Sigmoid colon (tissue), 7 donors: ENCODE data around the gene SLC22A13. TPM values are rescaled to one million over a fixed set of nuclear protein-coding genes. Genes with fewer than 3 reads are reported as not detected.
"Not testable (repeated sequence)": the region's sequence is repeated elsewhere in the genome, so short reads cannot be mapped to it uniquely, and the experiment has no call there.

ENCODE experiments used
- DNase-seq: peaks from one replicate; pipeline ENCODE4 v3.0.0-alpha.2; 2019
- H3K27ac ChIP-seq, 4 donors: fragments of 200-600 bp; sonication (generic); one replicate each; pipeline ENCODE4 v1.5.1; 2016 to 2019; ENCODE audit warnings: mild to moderate bottlenecking in 1 of 4
- H3K27me3 ChIP-seq, 3 donors: fragments of 200-600 bp; sonication (generic); one replicate each; pipeline ENCODE4 v1.5.1; 2019; ENCODE audit warnings: mild to moderate bottlenecking in 1 of 3
- H3K36me3 ChIP-seq, 4 donors: fragments of 200-600 bp; sonication (generic); one replicate each; pipeline ENCODE4 v1.5.1; 2016 to 2019
- H3K4me1 ChIP-seq, 4 donors: fragments of 200-600 bp; sonication (generic); one replicate each; pipeline ENCODE4 v1.5.1; 2017 to 2019
- H3K4me3 ChIP-seq, 4 donors: fragments of 200-600 bp; sonication (generic); one replicate each; pipeline ENCODE4 v1.5.1; 2017 to 2019; ENCODE audit warnings: mild to moderate bottlenecking in 2 of 4, moderate library complexity in 1 of 4
- H3K9me3 ChIP-seq, 4 donors: fragments of 200-600 bp in 3 of 4; sonication (generic) in 3 of 4; one replicate each; pipeline versions ENCODE4 v1.5.1 to v1.6.1; 2013 to 2019
- EP300 ChIP-seq, 4 donors: sonication (generic); formaldehyde crosslinking; IDR thresholded peaks; one replicate each; pipeline ENCODE4 v1.6.1; 2017; ENCODE audit warnings: antibody characterized with exemption in 4 of 4
- POLR2A ChIP-seq, 2 donors: fragments of 450-650 bp; IDR thresholded peaks; one replicate each; pipeline ENCODE4 v1.6.1; 2016; ENCODE audit warnings: antibody characterized with exemption in 2 of 2, mild to moderate bottlenecking in 2 of 2, moderate library complexity in 2 of 2
- POLR2AphosphoS5 ChIP-seq, 4 donors: sonication (generic); formaldehyde crosslinking; IDR thresholded peaks; one replicate each; pipeline ENCODE4 v1.6.1; 2017; ENCODE audit warnings: antibody characterized with exemption in 4 of 4
- WGBS, 2 donors: extraction: QIAGEN DNeasy Blood & Tissue Kit; methylation state at CpG; one replicate each; pipeline ENCODE4 v1.1.7; 2013; 5-methylcytosine and 5-hydroxymethylcytosine counted together
- intact Hi-C: fragments of 100-400 bp; cut with DNase I; formaldehyde crosslinking; loops from one replicate; pipeline ENCODE4 v1.15.1; 2023
- polyA plus RNA-seq, 3 donors: library from polyadenylated mRNA; stranded (reverse); fragments of 200-250 nt; gene quantifications; one replicate each; pipeline ENCODE4 v1.2.3, GENCODE V29; 2013
- total RNA-seq, 4 donors: library from RNA; depleted of rRNA; stranded (reverse); fragments of >200 nt; gene quantifications; one replicate each; pipeline ENCODE4 v1.1.0, GENCODE V29; 2016
- TF ChIP-seq, protein P1 (sequence below), 4 experiments: fragments of 450-650 bp in 3 of 4; fragments of 200-600 bp in 1 of 4; IDR thresholded peaks; one replicate each; pipeline ENCODE4 v1.5.1; 2016 to 2019; ENCODE audit warnings: antibody characterized with exemption in 4 of 4, mild to moderate bottlenecking in 3 of 4, moderate library complexity in 2 of 4
- donor health status: healthy with polysubstance abuse.
- donor health status: Bipolar disorder and iron deficiency.
- donor health status: healthy.

SLC22A13 gene
- total and polyA plus RNA-seq, 7 donors, result 0.17 to 2.1 TPM; not detected in 5

DNA sequence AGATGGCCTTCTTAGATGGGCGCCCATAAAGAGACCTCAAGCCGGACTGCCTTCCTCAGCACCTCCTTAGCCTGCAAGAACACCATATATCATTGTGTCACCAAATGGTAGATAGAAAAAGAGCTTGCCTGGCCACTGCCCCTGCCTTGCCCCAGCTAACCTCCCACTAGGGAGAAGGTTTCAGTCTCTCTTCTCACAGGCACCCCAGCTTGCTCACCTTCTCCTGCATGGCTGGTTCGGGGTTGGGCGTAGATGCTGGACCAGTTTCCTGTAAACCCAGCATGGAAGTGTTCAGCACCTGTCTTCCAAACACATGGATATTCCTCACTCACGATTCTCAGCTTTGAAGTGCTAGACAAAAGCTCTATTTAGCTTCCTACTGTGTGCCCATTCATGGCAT, 13.2 kb downstream of the SLC22A13 start:
- H3K27ac ChIP-seq, result no peak overlapping the region
- H3K36me3 ChIP-seq, result no peaks in the 10 kb centered on the region
- TF ChIP-seq EP300 (IDR thresholded peaks at IDR 0.05), result no peak
- no peak for TF ChIP-seq POLR2A (IDR thresholded peaks at IDR 0.05)
- TF ChIP-seq POLR2AphosphoS5 (IDR thresholded peaks at IDR 0.05), result no peak
- TF ChIP-seq, protein P1, sequence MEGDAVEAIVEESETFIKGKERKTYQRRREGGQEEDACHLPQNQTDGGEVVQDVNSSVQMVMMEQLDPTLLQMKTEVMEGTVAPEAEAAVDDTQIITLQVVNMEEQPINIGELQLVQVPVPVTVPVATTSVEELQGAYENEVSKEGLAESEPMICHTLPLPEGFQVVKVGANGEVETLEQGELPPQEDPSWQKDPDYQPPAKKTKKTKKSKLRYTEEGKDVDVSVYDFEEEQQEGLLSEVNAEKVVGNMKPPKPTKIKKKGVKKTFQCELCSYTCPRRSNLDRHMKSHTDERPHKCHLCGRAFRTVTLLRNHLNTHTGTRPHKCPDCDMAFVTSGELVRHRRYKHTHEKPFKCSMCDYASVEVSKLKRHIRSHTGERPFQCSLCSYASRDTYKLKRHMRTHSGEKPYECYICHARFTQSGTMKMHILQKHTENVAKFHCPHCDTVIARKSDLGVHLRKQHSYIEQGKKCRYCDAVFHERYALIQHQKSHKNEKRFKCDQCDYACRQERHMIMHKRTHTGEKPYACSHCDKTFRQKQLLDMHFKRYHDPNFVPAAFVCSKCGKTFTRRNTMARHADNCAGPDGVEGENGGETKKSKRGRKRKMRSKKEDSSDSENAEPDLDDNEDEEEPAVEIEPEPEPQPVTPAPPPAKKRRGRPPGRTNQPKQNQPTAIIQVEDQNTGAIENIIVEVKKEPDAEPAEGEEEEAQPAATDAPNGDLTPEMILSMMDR (IDR thresholded peaks at IDR 0.05), result no peak
- H3K9me3 ChIP-seq, result no peaks in the 10 kb centered on the region
- intact Hi-C loops, result no loop called here
- no peaks in the 10 kb centered on the region for H3K27me3 ChIP-seq
- H3K4me3 ChIP-seq, result no peak overlapping the region
- DNase-seq, result no peak
- WGBS, 2 donors, result 90 to 93% methylated on average over 5 of the region's 5 CpGs
- H3K4me1 ChIP-seq, result no peaks in the 10 kb centered on the region

DNA sequence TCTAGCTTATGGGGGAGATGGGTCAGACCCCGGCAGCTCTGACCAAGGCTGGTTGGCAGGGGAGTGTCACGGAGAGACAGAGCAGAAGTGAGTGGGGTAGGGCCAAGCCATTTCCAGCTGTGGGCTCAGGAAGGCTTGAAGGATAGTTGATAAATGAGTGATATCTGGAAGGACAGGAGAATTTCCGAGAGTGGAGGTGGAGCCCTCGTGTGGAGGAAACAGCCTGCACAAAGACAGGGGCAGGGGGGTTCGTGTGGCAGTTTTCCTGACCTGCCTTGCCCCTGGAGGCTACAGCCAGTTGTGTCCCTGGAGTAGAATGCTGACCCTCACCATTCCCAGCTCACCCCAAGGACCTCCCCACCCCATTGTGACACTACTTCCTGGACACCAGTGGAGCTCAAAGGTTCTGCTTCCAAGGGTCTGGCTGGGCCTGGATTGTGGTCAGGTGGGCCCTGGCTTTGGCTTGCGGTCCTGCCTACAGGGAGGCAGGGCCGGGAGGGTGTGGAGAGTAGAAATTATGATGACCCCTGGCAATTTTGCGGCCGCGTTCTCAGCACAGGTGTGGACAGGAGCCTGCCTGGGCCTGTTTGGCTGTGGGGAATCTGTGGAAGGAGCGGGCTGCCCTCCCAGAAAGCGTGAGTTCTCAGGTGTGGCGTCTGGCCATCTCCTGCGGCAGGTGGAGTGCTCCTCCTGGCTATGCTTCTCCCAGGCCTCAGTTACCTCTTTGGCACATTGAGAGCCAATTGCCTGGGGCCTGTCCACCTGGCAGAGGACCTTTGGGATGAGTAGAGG, 16.5 kb downstream of the SLC22A13 start, which contains the start of gene SLC22A14:
TSS of gene SLC22A14 (plus strand) at position 400 of the 792 bp plus-strand sequence. CDS start 23,733 bp downstream, outside the sequence.
- 92 to 94% methylated on average over 14 of the region's 14 CpGs for WGBS, 2 donors
- no peak for DNase-seq
- no peaks in the 10 kb centered on the region for H3K36me3 ChIP-seq
- TF ChIP-seq EP300 (IDR thresholded peaks at IDR 0.05) (no peak), POLR2AphosphoS5 (IDR thresholded peaks at IDR 0.05) (no peak), POLR2A (IDR thresholded peaks at IDR 0.05) (no peak)
- TF ChIP-seq, protein P1 (IDR thresholded peaks at IDR 0.05), result no peak
- no peak within 1 kb of the TSS for H3K4me3 ChIP-seq
- no peaks in the 10 kb centered on the region for H3K27me3 ChIP-seq
- H3K27ac ChIP-seq, result no peak within 1 kb of the TSS
- H3K9me3 ChIP-seq, result no peaks in the 10 kb centered on the region
- no peaks in the 10 kb centered on the region for H3K4me1 ChIP-seq
- intact Hi-C loops, result no loop called here

DNA sequence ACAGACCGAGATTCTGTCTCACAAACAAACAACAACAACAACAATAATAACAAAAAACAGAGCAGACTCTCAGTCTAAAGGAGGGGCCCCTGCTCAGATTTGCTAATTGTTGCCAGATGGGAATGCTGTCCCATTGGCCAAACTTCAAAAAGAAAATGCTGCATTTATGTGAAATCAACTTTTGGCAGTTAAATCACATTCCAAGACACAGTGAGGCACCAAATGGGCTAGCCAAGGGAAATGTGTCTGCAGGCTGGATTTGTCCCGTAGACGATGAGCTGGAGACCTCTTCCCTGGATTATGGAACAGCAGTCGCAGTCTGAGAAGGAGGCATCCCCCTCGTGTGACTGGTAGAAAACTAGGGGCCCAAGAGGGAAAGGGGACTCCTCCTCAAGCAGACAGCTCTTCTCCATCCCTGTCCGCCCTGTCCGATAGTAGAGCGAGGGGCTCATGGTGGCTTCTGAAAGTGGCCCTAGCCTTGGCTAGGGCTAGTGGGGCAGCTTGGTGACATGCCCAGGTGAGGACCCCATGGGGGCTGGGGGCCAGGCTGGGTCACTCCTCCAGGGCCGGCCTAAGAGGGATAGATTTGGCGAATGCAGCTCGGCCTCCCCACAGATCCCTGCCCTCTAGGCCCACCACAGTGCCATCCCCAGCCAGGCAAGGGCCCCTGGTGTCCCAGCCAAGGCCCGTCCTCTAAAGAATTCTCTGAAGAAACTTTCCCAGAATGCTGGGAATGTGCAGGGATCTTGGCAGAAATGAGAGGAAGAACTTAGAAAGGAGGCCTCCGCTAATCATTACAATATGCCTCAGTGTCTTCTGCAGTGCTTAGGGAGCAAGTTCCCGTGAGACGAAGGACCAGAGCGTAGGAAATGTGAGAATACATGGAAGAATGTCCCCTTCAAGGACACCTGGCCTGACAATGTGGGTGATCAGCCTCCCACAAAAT, 18.5 kb downstream of the SLC22A13 start:
- intact Hi-C loops, result no loop called here
- 91 to 93% methylated on average over 16 of the region's 16 CpGs for WGBS, 2 donors
- Histone ChIP-seq H3K27me3 (no peaks in the 10 kb centered on the region), H3K4me3 (no peak overlapping the region), H3K9me3 (no peaks in the 10 kb centered on the region), H3K4me1 (no peaks in the 10 kb centered on the region), H3K27ac (no peak overlapping the region), H3K36me3 (no peaks in the 10 kb centered on the region)
- DNase-seq, result no peak
- TF ChIP-seq, protein P1 (IDR thresholded peaks at IDR 0.05), result no peak
- TF ChIP-seq EP300 (IDR thresholded peaks at IDR 0.05), result no peak
- no peak for TF ChIP-seq POLR2A (IDR thresholded peaks at IDR 0.05)
- no peak for TF ChIP-seq POLR2AphosphoS5 (IDR thresholded peaks at IDR 0.05)

DNA sequence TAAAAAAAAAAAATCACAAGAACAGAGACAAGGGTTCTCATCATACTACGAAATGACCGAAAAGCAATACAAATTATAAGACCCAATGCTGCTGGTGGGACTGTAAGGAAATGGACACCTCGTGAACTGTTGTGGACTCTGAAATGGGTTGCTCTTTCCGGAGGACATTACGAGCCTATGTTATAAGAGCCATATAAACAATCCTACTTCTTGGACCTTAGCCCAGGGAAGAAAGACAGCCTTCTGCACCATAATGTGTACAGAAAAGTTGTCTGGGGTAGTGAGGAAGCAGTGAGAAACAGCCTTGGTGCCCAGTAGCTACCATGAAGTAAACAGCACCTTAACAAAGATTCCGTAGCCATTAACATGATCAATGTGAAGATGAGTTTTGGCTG, 19.1 kb downstream of the SLC22A13 start:
- 64 to 77% methylated on average over 6 of the region's 6 CpGs for WGBS, 2 donors
- no peaks in the 10 kb centered on the region for H3K9me3 ChIP-seq

DNA sequence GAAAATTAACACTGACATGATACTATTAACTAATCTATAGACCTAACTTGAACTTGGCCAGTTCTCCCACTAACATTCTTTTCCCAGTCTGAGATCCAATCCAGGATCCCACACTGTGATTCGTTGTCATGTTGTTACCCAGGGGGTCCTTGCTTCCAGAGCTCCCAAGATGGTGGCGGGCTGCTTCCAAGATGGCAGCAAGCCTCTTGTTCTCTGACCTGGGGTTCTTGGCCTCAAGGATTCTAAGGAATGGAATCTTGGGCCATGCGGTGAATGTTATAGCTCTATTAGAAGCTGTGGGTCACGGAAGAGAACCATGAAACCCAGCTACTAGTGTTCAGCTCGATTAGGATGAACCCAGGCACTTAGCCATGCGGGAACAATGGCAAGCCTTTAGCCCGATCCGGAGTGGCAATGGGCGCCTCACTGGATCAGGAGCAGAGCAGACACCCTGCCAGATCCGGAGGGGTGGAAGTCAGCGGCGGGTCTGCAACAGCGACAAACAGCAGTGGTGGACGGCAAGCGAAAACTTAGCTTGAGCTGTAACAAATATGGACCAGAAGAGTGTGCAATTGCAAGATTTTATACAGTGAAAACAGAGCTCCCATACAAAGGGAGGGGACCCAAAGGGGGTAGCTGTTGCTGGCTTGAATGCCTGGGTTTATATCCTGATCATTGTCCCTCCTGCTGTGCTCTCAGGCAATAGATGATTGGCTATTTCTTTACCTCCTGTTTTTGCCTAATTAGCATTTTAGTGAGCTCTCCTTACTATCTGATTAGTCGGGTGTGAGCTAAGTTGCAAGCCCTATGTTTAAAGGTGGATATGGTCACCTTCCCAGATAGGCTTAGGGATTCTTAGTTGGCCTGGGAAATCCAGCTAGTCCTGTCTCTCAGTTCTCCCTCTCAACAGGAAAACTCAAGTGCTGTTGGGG, 23.9 kb downstream of the SLC22A13 start:
- H3K27me3 ChIP-seq, H3K36me3 ChIP-seq, H3K4me3 ChIP-seq, H3K27ac ChIP-seq, H3K4me1 ChIP-seq, H3K9me3 ChIP-seq, intact Hi-C loops, DNase-seq: not testable (repeated sequence)
- 94 to 97% methylated on average over 16 of the region's 16 CpGs for WGBS, 2 donors

More for the DNA sequence above, 19.1 kb downstream of the SLC22A13 start:
- intact Hi-C loops, result no loop called here
- Histone ChIP-seq H3K4me1 (no peaks in the 10 kb centered on the region), H3K27me3 (no peaks in the 10 kb centered on the region), H3K4me3 (no peak overlapping the region), H3K27ac (no peak overlapping the region), H3K36me3 (no peaks in the 10 kb centered on the region)
- TF ChIP-seq POLR2A (IDR thresholded peaks at IDR 0.05), result no peak
- TF ChIP-seq POLR2AphosphoS5 (IDR thresholded peaks at IDR 0.05), result no peak
- TF ChIP-seq, protein P1 (IDR thresholded peaks at IDR 0.05), result no peak
- no peak for TF ChIP-seq EP300 (IDR thresholded peaks at IDR 0.05)
- DNase-seq, result no peak

DNA sequence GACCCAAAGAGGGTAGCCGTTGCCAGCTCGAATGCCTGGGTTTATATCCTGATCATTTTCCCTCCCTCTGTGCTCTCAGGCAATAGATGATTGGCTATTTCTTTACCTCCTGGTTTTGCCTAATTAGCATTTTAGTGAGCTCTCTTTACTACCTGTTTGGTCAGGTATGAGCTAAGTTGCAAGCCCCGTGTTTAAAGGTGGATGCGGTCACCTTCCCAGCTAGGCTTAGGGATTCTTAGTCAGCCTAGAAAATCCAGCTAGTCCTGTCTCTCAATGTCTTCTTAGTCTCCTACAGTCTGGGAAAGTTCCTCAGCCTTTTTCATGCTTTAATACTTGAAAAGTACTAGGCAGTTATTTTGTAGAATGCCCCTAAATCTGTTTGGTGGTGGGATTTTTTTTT, 31.4 kb downstream of the SLC22A13 start:
- H3K4me1 ChIP-seq, H3K27me3 ChIP-seq, H3K27ac ChIP-seq, H3K9me3 ChIP-seq, intact Hi-C loops, H3K4me3 ChIP-seq, H3K36me3 ChIP-seq, DNase-seq: not testable (repeated sequence)
- WGBS, 2 donors, result 37 to 79% methylated on average over 4 of the region's 4 CpGs
